GDM1 (cell line): ENCODE results near the gene FAM187B.
"Not testable (repeated sequence)": the region's sequence is repeated elsewhere in the genome, so short reads cannot be mapped to it uniquely, and the experiment has no call there.

Experiments
- DNase-seq: peaks from one replicate; lab custom pipeline; 2025; lab: John Stamatoyannopoulos, UW

FAM187B gene

DNA sequence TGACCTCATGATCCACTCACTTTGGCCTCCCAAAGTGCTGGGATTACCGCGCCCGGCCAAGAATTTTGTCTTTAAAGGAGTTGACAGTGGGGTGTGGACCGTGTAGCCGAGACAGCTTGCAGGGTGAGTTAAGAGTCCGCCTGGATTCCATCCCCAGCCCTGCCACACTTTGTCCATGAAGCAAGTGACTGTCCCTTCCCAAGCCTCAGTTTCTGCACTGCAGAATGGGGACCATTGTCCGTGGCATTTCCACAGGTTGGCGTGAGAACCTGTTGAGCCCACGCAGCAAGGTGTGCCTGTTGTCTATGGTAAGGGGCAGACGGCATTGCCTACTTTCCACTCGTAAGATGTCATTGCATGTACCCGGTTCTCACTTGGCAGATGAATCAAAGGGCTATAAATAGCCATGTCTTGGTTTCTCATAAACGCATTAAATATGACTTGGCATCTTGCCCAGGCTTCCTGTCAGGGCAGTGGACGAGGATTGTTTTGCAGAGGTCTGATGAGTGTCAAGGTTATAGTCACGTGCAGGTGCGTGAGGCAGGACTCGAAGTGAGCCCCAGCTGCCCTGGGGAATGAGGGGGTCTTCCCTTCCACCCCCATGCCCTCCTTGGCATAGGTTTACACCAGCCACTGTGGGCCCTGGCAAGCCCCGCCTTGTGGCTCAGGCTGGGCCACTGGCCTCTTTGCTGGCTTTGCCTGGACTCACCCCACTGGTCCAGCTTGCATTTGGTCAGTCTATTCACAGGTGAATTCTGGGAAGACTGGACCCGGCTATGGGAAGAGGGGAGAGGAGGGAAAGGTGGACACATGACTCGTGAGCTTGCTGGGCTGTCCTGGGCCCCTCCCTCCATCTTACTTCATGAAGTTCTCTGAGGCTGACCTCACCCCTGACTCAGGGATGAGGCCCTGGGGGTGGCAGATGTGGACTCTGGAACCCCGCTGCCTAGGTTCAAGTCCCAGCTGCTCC, 14.6 kb downstream of the FAM187B start:
- DNase-seq: peak; percentile 77

DNA sequence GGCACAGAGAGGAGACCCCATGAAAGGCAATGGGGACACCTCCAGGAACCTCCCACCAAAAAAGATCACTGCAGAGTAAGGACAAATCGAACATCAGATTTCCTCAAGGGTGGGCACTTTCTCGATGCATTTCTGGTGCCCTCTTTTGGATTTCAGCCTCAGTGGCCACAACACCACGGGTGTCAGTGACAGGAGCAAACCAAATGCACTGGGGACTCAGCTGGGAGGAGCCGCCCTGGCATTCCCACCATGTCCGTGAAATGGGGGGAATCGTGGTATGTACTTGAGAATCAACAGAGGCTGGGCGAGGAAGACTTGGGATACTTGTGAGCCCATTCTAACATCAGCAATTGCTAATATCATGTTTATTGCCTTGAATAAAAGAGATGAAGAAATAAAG, 16.3 kb downstream of the FAM187B start:
- DNase-seq: no peak

DNA sequence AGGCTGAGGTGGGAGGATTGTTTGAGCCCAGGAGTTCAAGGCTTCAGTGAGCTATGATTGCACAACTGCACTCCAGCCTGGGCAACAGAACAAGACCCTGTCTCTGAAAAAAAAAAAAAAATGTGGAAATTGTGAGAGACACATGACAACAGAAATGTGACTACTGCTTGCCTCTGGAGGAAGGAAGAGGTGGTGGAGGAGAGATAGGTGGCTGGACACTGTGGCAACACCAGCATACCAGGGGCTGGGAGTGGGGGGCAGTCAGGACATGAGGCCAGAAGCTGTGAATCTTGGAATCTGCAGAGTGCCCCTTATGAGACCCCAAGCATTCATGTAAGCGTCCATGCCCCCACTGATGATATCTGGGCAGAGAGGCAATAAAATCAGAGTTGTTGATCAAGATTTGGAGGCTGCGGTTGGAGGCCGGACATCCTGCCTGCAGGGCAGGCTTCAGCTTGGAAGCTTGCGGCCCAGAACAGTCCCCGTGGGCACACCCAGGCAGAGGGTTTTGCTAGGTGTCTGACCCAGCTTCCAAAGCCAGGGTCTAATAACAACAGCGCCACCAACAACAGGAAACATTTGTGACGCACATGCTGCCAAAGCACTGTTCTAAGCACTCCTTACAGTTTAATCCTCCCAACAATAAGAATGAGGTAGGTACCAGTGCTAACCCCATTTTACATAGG, 16.9 kb downstream of the FAM187B start:
- DNase-seq: peak; percentile 8

DNA sequence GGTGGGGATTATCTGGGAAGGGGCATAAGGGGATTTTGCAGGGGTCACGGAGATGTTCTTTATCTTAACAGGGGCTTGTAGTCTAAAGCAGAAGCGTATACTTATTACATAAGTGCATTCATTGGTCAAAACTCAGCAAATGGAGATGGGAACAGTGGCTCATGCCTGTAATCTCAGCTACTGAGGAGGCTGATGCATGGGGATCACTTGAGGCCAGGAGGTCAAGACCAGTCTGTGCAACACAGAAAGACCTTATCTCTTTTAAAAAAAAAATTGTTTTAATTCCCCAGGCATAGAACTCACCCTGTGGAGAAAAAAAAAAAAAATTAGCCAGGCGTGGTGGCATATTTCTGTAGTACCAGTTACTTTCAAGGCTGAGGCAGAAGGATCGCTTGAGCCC, 18.9 kb downstream of the FAM187B start:
- no peak for DNase-seq

DNA sequence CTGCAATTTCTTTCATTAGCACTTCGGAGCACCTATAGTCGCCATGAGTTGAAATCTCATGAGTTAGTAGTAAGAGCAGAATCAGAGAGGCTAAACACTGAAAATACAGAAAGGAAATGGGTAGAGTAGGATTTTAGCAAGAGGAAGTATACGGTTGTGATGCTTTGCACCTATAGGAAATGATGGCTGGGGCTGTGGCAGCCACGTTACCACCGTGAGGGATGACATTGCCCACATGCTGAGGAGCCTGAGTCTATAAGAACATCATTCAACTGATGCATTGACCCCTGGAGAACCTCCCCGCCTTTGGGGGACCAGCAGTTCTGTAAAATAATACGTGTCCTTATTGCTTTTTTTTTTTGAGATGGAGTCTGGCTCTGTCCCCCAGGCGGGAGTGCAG, 20.4 kb downstream of the FAM187B start:
- DNase-seq: no peak

DNA sequence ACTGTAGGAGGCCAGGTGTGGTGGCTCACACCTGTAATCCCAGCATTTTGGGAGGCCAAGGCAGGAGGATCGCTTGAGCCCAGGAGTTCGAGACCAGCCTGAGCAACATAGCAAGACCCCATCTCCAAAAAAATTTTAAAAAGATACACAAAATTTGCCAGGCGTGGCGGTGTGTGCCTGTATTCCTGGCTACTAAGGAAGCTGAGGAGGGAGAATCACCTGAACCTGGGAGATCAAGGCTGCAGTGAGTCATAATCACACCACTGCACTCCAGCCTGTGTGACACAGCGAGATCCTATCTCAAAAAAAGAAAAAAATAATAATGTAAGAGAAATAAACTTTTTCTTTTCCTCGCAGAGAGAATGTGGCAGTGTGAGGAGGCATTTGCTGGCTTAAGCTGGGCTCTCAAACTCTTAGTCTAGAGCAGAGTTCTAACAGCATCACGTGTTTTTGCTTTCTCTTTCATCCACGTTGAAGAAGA, 21.1 kb downstream of the FAM187B start:
- no peak for DNase-seq

DNA sequence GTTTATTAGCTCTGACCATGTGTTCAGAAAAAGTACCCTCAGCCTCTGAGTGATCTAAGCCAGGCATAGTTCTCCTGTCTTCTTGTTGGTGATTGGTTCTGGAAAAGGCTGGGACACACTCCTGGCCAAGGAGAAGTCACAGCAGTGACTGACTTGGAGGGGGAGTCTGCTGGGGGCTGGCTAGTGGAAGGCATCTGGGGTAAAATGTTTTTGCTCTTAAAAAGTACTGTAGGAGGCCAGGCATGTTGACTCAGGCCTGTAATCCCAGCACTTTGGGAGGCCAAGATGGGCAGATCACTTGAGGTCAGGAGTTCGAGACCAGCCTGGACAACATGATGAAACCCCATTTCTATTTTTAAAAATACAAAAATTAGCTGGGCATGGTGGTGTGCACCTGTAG, 21.7 kb downstream of the FAM187B start:
- DNase-seq: no peak

DNA sequence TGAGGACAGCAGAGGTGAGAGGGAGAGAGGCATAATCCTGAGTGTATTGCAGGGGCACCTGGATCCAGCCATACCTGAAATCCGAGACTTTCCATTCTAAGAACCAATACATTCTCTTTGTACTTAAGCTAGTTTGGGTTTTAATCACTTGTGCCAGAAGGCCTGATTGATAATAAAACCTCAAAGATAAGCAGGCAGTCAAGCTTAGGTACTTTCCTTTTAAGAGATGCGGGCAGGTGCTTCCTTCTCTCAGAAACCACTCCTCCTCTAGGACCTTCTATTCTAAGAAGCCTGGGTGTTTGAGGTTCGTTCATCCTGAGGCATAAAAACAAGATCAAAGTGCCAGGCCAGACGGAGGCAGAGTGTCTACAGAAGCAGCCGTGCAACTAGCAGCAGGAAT, 22.2 kb downstream of the FAM187B start:
- no peak for DNase-seq

DNA sequence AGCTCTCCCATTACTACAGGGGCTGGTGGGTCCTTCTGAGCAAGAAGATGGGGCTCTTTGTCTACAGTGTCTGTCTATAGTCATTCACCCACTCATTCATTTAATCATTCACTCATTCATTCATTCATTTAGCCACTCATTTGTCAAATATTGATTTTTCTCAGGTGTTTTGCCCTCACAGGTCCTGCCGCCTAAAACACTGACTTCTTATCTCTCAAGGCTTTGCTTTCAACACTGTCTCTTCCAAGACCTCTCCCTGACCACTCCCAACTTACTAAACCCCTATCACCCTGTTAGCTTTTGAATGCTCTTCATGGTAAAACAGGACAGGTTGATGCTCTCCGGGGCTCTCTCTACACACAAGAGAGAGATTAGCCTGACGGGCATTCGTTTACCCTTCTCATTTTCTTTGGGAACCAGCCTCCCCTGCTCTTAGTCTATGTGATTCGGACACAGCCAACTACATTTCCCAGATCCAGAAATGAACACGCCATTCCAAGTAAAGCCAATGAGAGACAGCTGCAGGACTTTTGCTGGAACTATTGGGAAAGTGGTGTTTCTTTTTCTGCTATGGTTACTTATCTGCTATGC, 22.7 kb downstream of the FAM187B start:
- no peak for DNase-seq

DNA sequence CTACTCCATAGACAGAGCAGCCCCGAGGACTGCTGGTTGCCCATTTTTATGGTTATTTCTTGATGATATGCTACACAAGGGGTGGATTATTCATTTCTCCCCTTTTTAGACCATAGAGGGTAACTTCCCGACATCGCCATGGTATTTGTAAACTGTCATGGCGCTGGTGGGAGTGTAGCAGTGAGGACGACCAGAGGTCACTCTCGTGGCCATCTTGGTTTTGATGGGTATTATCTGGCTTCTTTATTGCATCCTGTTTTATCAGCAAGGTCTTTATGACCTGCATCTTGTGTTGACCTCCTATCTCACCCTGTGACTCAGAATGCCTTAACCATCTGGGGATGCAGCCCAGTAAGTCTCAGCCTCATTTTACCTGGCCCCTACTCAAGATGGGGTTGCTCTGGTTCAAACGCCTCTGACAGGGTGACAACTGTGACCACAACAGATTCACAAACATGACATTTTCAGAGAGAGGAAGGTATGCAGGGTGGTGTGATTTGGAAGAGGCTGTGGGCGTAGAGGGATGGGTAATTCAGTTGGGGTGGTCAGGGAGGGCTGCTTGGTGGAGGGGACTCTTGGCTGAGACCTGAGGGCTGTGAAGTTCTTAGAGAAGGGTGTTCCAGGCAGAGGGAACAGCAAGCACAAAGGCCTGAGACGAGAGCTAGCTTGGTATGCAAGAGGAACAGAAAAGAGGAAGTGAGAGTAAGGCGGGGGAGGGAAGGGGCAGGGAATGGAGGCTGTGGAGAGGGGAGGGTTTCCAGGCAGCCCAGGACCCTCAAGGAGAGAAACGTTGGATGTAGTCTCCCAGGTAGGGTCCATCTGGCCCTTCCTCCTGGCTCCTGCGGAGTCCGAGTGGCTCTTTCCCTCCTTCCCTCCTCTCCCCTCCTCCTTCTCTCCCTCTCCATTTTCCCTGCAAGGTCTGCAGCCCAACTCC, 23.5 kb downstream of the FAM187B start:
- peak; percentile 78 for DNase-seq

DNA sequence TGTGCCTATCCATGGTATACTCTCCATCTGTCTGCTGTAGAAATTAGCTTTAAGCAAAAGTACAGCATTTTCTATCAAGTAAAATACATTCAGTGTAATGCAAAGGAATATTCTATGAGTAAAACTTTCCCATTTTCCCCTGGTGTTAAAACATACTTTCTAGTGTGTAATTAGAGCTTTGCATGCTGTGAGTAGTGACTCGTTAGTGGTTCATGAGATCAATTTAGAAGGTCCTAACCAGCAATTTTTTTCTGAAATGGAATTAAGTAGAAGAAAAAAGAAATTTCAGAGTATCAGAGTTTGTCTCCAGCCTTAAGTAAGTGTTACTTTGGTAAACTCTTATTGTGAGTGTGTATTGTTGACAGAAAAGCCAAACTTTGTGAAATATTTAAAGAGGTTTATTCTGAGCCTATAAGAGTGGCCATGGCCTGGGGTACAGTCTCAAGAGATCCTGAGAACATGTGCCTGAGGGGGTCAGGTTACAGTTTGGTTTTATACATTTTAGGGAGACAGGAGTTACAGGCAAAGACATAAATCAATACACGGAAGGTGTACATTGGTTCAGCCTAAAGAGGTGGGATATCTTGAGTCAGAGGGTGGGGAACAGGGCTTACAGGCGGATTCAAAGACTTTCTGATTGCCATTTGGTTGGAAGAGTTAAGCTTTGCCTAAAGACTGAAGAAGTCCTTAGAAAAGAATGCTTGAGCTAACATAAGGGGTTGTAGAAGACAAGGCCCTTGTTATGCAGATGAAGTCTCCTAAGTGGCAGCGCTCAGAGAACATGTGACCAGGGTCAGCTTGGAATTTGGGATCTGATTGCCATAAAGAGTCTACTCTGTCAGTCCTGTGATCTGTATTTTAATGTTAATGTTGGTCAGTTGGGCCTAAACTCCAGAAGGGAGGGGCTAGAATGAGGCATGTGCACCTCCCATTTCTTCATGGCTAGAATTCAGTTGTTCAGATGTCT, 25.5 kb downstream of the FAM187B start:
- DNase-seq: no peak

DNA sequence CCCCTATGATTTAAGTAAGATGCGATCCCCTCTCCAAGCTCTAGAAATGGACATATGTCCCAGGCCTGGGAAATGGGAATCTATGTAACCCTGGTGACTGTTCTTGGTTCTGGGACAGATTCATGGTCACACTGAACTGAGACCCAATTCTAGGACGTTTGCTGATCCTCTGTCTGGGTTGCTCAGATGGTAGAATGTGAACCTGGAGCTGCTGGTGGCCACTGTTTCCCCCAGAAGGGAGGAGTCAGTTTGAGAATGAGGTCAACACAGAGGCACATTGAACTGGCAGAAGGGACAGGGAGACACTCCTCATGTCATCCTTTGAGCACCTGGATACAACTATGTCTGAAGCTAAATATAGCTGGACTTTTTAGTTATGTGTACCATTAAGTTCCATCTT, 29.1 kb downstream of the FAM187B start:
- no peak for DNase-seq

DNA sequence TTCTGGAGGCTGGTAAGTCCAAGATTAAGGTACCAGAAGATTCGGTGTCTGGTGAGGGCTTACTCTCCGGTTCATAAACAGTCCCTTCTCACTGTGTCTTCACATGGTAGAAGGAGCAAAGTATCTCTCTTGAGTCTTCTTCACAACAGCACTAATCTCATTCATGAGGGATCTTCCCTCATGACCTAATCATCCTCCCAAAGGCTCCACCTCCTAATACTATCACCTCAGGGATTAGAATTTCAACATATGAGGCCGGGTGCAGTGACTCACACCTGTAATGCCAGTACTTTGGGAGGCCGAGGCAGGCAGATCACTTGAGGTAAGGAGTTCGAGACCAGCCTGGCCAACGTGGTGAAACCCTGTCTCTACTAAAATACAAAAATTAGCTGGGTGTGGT, 31.7 kb downstream of the FAM187B start:
- not testable (repeated sequence) for DNase-seq

DNA sequence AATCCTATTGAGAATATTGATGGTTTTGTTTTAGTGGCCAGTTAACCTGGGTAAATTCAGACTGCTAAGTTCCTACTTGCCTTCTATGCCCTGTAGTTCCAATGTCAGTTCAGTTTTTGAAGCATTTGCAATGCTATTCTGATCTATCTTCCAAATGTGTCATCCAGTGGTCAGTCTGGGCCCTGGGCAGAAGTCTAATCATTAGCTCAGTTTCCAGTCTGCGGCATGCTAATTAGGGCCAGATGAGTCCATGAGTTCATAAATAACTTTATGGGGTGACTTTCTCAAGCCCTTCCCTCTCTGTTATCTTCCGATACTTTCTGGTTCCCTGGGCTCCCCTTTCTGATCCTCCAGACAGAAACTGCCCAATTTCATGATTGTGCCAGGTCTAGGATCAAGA, 32.7 kb downstream of the FAM187B start:
- DNase-seq: no peak

DNA sequence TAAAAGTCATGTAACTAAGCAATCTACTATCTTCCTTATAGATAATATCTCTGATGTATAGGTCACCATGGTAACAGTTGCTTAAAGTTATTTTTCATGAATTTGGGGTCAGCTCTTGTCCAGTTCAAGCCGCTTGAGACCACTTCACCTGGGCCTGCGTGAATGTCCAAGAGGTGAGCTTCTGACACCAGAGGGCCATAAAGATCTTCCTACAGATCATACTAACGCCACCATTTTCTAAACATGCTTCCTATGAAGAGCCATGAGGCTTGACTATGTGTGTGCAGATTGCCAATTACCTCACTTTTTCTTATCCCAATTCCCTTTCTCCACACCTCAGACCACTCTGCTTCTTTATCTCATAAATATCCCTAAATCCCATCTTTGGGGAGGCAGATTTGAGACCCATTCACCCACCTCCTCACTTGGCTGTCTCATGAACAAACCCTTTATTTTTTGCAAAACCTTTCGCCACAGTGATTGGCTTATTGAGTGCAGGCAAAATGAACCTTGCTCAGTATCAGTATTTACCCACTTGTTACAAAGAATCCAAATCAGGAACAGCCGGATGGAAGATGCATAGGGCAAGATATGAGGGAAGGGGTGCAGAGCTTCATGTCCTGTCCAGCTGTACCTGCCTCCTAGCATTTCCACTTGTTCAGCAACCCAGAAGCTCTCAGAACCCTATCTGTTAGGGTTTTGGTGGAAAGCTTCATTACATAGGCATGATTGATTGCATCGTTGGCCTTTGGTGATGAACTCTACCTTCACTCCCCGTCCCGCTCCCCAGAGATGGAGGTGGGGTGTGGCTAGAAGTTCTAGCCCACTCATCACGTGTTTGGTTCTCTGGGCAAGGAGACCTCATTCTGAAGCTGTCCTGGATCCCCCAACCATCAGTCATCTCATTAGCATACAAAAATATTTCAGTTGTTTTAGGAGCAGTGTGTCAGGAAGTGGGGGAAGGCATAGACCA, 34.2 kb downstream of the FAM187B start:
- no peak for DNase-seq

DNA sequence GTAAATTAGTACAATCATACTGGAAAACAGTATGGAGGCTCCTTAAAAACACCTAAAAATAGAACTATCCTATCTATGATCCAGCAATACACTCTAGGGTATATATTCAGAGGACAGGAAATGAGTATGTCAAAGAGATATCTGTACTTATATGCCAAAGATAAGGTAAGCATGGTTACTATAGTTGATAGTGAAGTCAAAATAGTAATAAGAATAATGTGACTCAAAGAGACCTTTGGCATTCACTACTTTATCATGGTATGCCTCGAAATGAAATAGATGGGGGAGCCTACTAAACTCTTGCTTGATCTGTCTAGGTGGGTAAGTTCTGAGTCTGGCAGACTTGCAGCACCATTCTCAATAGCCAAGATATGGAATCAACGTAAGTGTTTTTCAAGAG, 43.7 kb downstream of the FAM187B start:
- DNase-seq: no peak

DNA sequence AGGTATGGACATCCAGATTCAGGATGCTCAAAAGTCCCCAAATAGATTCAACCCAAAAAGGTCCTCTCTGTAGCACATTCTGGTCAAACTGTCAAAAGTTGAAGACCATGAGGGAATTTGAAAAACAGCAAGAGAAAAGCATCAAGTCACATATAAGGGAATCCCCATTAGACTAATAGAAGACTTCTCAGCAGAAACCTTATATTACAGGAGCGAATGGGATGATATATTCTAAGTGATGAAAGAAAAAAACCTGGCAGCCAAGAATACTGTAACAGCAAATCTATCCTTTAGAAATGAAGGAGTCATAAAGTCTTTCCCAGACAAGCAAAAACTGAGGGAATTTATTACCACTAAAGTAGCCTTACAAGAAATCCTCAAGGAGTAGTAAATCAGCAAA, 44.3 kb downstream of the FAM187B start:
- no peak for DNase-seq

DNA sequence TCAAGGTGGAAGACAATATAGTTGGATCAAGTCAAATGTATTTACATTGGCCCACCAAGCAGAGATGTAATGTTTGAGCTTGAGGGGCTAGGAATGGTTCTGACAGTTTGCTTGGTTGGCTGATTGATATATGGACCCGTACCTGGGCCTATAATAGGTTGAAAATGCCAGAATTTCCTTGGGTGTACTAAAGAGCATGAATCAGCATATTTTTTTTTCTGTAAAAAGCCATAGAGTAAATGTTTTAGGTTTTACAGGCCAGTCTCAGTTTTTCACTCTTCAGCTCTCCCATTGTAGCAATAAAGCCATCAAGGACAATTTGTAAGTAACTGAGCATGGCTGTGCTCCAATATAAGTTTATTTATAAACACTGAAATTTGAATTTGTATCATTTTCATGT, 47.2 kb downstream of the FAM187B start:
- DNase-seq: no peak

DNA sequence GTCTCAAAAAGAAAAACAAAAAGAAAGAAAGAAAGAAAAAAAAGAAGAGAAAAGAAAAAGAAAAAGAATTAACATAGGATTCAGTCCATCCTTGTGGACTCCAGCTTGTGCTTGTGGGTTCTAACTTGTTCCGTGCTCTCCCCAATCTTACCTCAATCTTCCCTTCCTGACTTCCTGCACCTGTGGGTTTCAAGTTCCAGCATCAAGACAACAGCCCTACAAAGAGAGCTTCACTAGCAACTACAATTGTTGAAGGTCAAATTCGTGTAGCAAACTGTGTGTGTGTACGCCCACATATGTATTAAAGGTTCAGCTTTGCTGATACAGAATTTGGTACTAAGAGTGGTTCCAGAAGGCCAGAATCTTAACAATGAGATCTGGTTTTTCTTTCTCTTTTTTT, 48.7 kb downstream of the FAM187B start:
- no peak for DNase-seq
